Sigmoid colon (tissue), 7 donors: ENCODE measurements around the gene ALAS1. TPM values are rescaled to one million over a fixed set of nuclear protein-coding genes. Genes with fewer than 3 reads are reported as not detected.

Experiments
- DNase-seq: peaks from one replicate; pipeline ENCODE4 v3.0.0-alpha.2; 2019
- H3K27ac ChIP-seq, 4 donors: fragments of 200-600 bp; sonication (generic); one replicate each; pipeline ENCODE4 v1.5.1; 2016 to 2019; ENCODE audit warnings: mild to moderate bottlenecking in 1 of 4
- H3K27me3 ChIP-seq, 3 donors: fragments of 200-600 bp; sonication (generic); one replicate each; pipeline ENCODE4 v1.5.1; 2019; ENCODE audit warnings: mild to moderate bottlenecking in 1 of 3
- H3K36me3 ChIP-seq, 4 donors: fragments of 200-600 bp; sonication (generic); one replicate each; pipeline ENCODE4 v1.5.1; 2016 to 2019
- H3K4me1 ChIP-seq, 4 donors: fragments of 200-600 bp; sonication (generic); one replicate each; pipeline ENCODE4 v1.5.1; 2017 to 2019
- H3K4me3 ChIP-seq, 4 donors: fragments of 200-600 bp; sonication (generic); one replicate each; pipeline ENCODE4 v1.5.1; 2017 to 2019; ENCODE audit warnings: mild to moderate bottlenecking in 2 of 4, moderate library complexity in 1 of 4
- H3K9me3 ChIP-seq, 4 donors: fragments of 200-600 bp in 3 of 4; sonication (generic) in 3 of 4; one replicate each; pipeline versions ENCODE4 v1.5.1 to v1.6.1; 2013 to 2019
- EP300 ChIP-seq, 4 donors: sonication (generic); formaldehyde crosslinking; IDR thresholded peaks; one replicate each; pipeline ENCODE4 v1.6.1; 2017; ENCODE audit warnings: antibody characterized with exemption in 4 of 4
- POLR2A ChIP-seq, 2 donors: fragments of 450-650 bp; IDR thresholded peaks; one replicate each; pipeline ENCODE4 v1.6.1; 2016; ENCODE audit warnings: antibody characterized with exemption in 2 of 2, mild to moderate bottlenecking in 2 of 2, moderate library complexity in 2 of 2
- POLR2AphosphoS5 ChIP-seq, 4 donors: sonication (generic); formaldehyde crosslinking; IDR thresholded peaks; one replicate each; pipeline ENCODE4 v1.6.1; 2017; ENCODE audit warnings: antibody characterized with exemption in 4 of 4
- WGBS, 2 donors: extraction: QIAGEN DNeasy Blood & Tissue Kit; methylation state at CpG; one replicate each; pipeline ENCODE4 v1.1.7; 2013; 5-methylcytosine and 5-hydroxymethylcytosine counted together
- intact Hi-C: fragments of 100-400 bp; cut with DNase I; formaldehyde crosslinking; loops from one replicate; pipeline ENCODE4 v1.15.1; 2023
- polyA plus RNA-seq, 3 donors: library from polyadenylated mRNA; stranded (reverse); fragments of 200-250 nt; gene quantifications; one replicate each; pipeline ENCODE4 v1.2.3, GENCODE V29; 2013
- total RNA-seq, 4 donors: library from RNA; depleted of rRNA; stranded (reverse); fragments of >200 nt; gene quantifications; one replicate each; pipeline ENCODE4 v1.1.0, GENCODE V29; 2016
- TF ChIP-seq, protein P1 (sequence below), 4 experiments: fragments of 450-650 bp in 3 of 4; fragments of 200-600 bp in 1 of 4; IDR thresholded peaks; one replicate each; pipeline ENCODE4 v1.5.1; 2016 to 2019; ENCODE audit warnings: antibody characterized with exemption in 4 of 4, mild to moderate bottlenecking in 3 of 4, moderate library complexity in 2 of 4
- donor health status: healthy with polysubstance abuse.
- donor health status: Bipolar disorder and iron deficiency.
- donor health status: healthy.

Gene ALAS1
- total and polyA plus RNA-seq, 7 donors: 23.2 to 121 (median 27.3) TPM

DNA sequence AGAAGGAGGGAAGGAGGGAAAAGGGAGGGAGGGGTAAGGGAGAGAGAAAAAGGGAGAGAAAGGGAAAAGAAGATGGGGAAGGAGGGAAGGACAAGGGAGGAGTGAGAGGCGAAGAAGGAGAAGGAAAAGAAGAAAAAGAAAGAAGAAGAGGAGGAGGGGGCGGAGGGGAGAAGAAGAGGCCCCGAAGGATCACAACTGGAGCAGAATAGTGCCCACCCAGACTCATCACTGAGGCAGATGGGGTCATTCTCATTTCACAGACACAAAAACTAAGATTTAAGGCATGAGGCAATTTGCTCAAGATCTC is 2.7 kb upstream of the ALAS1 start:
- Histone ChIP-seq H3K27ac (peak overlapping the region in 1 of 4 donors; percentile 48), H3K36me3 (peaks cover 0 to under 1% (median under 1%) of the 10 kb centered on the region in 4 donors), H3K4me3 (no peak overlapping the region), H3K27me3 (no peaks in the 10 kb centered on the region), H3K9me3 (no peaks in the 10 kb centered on the region), H3K4me1 (peaks cover 0 to 65% (median 50%) of the 10 kb centered on the region in 4 donors)
- intact Hi-C loops: loop anchor here (5.0 kb wide), 2 partner anchors 138 to 253 kb away; partner anchors contain the start of genes DUSP7, PARP3 and RRP9
- 83 to 90% methylated on average over 3 of the region's 3 CpGs for WGBS, 2 donors
- DNase-seq: no peak
- no peak for TF ChIP-seq EP300 (IDR thresholded peaks at IDR 0.05)
- TF ChIP-seq, protein P1, sequence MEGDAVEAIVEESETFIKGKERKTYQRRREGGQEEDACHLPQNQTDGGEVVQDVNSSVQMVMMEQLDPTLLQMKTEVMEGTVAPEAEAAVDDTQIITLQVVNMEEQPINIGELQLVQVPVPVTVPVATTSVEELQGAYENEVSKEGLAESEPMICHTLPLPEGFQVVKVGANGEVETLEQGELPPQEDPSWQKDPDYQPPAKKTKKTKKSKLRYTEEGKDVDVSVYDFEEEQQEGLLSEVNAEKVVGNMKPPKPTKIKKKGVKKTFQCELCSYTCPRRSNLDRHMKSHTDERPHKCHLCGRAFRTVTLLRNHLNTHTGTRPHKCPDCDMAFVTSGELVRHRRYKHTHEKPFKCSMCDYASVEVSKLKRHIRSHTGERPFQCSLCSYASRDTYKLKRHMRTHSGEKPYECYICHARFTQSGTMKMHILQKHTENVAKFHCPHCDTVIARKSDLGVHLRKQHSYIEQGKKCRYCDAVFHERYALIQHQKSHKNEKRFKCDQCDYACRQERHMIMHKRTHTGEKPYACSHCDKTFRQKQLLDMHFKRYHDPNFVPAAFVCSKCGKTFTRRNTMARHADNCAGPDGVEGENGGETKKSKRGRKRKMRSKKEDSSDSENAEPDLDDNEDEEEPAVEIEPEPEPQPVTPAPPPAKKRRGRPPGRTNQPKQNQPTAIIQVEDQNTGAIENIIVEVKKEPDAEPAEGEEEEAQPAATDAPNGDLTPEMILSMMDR (IDR thresholded peaks at IDR 0.05): no peak
- TF ChIP-seq POLR2AphosphoS5 (IDR thresholded peaks at IDR 0.05): no peak
- TF ChIP-seq POLR2A (IDR thresholded peaks at IDR 0.05): no peak

DNA sequence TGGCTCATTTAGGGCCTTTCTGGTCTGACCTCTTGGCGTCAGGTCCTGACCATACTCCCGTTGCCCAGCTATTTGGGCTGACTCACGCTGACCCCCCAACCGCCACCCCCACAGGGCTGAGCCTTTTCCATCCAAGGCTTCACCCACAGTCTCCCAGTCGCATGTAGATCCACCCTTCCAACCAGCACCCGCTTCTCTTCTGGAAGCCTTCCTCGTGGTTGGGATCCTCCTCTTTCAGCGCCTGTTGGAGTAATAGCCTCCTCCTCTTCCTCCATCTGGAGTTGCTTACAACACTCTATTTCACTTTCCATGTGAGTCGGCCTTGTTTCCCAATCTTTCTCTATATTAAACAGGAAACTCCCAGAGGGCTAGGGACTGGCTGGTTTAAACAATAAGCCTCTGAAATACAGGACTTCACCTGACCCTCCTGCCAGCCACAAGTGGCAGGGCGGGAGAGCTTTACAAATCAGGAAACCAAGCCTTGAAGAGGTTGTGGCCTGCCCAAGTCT is 2.1 kb upstream of the ALAS1 start:
- Histone ChIP-seq H3K27ac (peak overlapping the region; percentile 26 to 64 (median 48)), H3K4me3 (no peak overlapping the region), H3K27me3 (no peaks in the 10 kb centered on the region), H3K9me3 (no peaks in the 10 kb centered on the region), H3K4me1 (peaks cover 0 to 67% (median 47%) of the 10 kb centered on the region in 4 donors), H3K36me3 (peaks cover 0 to 4% (median 2%) of the 10 kb centered on the region in 4 donors)
- WGBS, 2 donors: 68 to 72% methylated on average over 10 of the region's 10 CpGs
- intact Hi-C loops: loop anchor here (5.0 kb wide), 2 partner anchors 139 to 254 kb away; partner anchors contain the start of genes DUSP7, PARP3 and RRP9
- no peak for DNase-seq
- TF ChIP-seq POLR2A (IDR thresholded peaks at IDR 0.05): no peak
- TF ChIP-seq, protein P1 (IDR thresholded peaks at IDR 0.05): no peak
- peak in 1 of 4 donors; percentile 35 for TF ChIP-seq POLR2AphosphoS5 (IDR thresholded peaks at IDR 0.05)
- TF ChIP-seq EP300 (IDR thresholded peaks at IDR 0.05): no peak

DNA sequence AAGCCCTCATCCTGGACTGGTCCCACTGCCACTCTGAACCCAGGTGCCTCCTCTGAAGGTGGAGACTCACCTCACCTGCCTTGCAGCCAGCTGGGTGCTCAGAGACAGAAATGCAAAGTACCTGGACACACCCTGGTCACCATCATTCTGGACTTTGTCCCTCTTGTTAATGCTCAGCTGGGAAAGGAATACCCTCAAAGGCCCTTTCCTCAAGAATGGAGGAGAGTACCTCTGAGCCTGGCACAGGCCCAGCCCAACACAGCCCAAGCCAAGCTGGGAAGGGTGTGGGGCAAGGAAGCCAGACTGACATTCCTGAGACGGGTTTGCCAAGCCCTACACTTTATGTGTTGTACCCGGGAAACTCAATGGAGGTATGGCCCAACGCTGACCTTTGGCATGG is 983 bp upstream of the ALAS1 start:
- no peak for DNase-seq
- Histone ChIP-seq H3K9me3 (no peaks in the 10 kb centered on the region), H3K4me1 (peaks cover 0 to 68% (median 50%) of the 10 kb centered on the region in 4 donors), H3K27me3 (no peaks in the 10 kb centered on the region), H3K36me3 (peaks cover 0 to 11% (median 3%) of the 10 kb centered on the region in 4 donors), H3K27ac (peak overlapping the region; percentile 86 to 90 (median 88)), H3K4me3 (no peak overlapping the region)
- intact Hi-C loops: loop anchor here (5.0 kb wide), 2 partner anchors 140 to 255 kb away; partner anchors contain the start of genes DUSP7, PARP3 and RRP9
- TF ChIP-seq POLR2A (IDR thresholded peaks at IDR 0.05) (no peak), POLR2AphosphoS5 (IDR thresholded peaks at IDR 0.05) (no peak), EP300 (IDR thresholded peaks at IDR 0.05) (no peak)
- TF ChIP-seq, protein P1 (IDR thresholded peaks at IDR 0.05): no peak
- 12 to 60% methylated on average over 3 of the region's 3 CpGs for WGBS, 2 donors

DNA sequence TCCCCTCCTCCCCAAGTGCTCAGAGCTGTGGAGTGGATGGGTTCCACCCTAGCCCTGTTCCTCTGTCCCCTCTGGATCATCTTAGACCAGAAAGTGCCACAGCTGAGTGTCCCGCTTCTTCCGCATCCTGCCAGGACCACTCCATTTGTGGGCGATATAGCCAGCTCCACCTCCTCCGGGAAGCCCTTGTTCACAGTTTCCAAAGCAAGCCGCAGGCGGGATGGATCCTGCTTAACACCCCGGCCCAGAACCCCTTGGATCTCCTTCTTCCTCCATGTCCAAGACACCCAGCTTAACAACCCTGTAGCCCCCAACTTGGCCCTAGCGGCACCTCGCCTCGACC is 490 bp upstream of the ALAS1 start:
- intact Hi-C loops: loop anchor here (5.0 kb wide), 2 partner anchors 140 to 255 kb away; partner anchors contain the start of genes DUSP7, PARP3 and RRP9
- peak overlapping the region; percentile 88 to 97 (median 91) for H3K4me3 ChIP-seq
- no peaks in the 10 kb centered on the region for H3K9me3 ChIP-seq
- H3K27me3 ChIP-seq: no peaks in the 10 kb centered on the region
- no peak for TF ChIP-seq POLR2AphosphoS5 (IDR thresholded peaks at IDR 0.05)
- peaks cover 3 to 16% (median 7%) of the 10 kb centered on the region in 4 donors for H3K36me3 ChIP-seq
- H3K27ac ChIP-seq: peak overlapping the region; percentile 86 to 90 (median 88)
- peaks cover 0 to 70% (median 50%) of the 10 kb centered on the region in 4 donors for H3K4me1 ChIP-seq
- 22 to 45% methylated on average over 10 of the region's 10 CpGs for WGBS, 2 donors
- DNase-seq: no peak

DNA sequence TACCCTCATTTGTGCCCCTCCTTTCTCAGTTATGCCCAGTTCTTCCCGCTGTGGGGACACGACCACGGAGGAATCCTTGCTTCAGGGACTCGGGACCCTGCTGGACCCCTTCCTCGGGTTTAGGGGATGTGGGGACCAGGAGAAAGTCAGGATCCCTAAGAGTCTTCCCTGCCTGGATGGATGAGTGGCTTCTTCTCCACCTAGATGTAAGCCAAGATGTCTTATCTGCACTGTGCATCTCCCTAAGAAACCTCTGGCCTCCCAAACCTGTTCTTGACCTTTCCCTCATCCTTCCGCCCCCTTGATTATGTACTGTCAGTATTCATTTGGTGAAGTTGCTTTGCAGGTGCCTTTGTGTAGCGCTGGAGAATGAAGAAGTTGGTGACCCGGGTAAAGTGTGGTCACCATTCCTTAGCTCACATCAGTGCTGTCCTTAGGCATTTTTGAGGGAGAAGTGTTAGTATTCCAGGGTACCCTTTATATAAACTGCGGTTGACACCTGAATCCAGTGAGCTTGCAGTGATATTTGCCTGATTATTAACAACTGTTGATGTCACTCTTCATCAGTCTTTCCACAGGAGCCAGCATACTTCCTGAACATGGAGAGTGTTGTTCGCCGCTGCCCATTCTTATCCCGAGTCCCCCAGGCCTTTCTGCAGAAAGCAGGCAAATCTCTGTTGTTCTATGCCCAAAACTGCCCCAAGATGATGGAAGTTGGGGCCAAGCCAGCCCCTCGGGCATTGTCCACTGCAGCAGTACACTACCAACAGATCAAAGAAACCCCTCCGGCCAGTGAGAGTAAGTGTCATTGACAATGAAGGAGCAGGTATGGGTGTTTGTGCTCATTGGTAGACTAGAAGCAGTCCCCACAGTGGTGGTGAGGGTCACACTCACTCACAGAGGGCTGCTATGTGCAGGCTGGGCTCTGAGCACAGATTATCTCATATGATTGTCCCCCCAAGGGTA is 966 bp downstream of the ALAS1 start:
- no peak for DNase-seq
- intact Hi-C loops: loop anchor here (2.0 to 5.0 kb wide), 3 partner anchors 44 to 257 kb away; partner anchors contain the start of genes DUSP7, PARP3, POC1A and RRP9
- H3K9me3 ChIP-seq: no peaks in the 10 kb centered on the region
- peaks cover 16 to 30% (median 20%) of the 10 kb centered on the region in 4 donors for H3K36me3 ChIP-seq
- TF ChIP-seq, protein P1 (IDR thresholded peaks at IDR 0.05): no peak
- TF ChIP-seq EP300 (IDR thresholded peaks at IDR 0.05) (no peak), POLR2AphosphoS5 (IDR thresholded peaks at IDR 0.05) (no peak), POLR2A (IDR thresholded peaks at IDR 0.05) (no peak)
- H3K27me3 ChIP-seq: no peaks in the 10 kb centered on the region
- H3K4me1 ChIP-seq: peaks cover 0 to 59% (median 41%) of the 10 kb centered on the region in 4 donors
- H3K27ac ChIP-seq: peak overlapping the region; percentile 86 to 90 (median 88)
- peak overlapping the region; percentile 88 to 97 (median 91) for H3K4me3 ChIP-seq
- 49 to 50% methylated on average over 14 of the region's 14 CpGs for WGBS, 2 donors
